NCI-H524 treated with DMSO at 0.1 percent for 48 hours (cell line): ENCODE data around the gene ATXN10.
"Not testable (repeated sequence)": the region's sequence is repeated elsewhere in the genome, so short reads cannot be mapped to it uniquely, and the experiment has no call there.

Experiments
- DNase-seq: peaks from one replicate; lab custom pipeline; 2025; lab: John Stamatoyannopoulos, UW

ATXN10 gene

DNA sequence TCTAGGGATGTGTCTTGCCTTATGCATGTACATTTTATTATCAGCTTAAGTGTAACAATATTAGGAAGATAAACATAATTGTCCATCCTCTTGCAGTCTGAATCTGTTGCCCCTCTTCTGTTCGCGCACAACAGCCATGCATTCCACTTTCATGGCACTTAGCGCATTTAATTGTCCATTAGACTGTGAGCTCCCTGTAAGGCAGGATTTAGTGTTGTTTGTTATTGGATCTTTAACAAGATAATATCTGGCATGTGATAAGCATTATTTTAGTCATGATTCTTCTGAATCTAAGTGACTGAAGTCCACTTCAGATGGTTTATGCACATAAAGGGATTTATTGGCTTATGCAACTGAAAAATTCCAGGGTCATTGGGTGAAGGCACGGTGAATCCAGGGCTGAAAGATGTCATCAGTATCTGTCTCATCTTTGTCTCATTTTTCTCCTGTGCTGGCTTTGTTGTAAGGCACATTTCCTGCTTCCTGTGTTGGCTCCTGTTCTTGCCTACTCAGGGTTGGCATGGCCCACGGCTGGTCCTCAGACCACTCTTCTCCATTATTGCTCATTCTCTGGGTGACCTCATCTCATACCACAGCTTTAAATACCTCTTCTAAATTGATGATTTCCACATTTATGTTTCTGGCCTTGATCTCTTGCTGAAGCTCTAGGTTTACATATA is 37.6 kb downstream of the ATXN10 start:
- DNase-seq = no peak

DNA sequence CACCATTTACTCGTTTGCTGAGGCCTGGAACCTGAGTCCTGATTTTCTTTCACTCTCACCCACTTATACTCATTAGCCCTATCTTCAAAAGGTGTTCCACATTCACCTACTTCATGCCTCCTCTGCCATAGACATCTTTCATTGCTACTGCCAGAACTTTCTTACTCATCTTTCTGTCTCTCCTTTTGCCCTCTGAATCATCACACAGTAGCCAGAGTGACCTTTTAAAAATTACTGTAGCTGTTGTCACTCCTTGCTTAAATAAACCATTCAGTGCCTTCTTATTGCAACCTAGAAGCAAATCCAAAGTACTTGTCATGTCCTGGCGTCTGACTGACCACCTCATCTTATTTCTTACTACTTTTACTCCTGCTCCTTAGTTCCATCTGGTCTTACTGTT is 38.2 kb downstream of the ATXN10 start:
- no peak for DNase-seq

DNA sequence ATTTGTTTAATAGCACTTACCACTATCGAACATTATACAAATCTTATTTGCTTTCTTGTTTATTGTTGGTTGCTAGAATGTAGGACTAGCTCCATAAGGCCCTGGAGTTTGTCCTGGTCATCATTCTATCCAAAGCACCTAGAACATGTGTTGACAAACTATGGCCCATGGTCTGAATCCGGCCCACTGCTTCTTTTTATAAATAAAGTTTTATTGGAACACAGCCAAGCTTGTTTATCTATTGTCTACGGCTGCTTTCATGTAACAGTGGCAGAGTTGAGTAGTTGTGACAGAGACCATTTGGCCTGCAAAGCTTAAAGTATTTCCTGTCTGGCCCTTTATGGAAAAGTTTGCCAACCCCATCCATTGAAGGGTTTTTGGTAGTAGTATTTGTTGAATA is 38.8 kb downstream of the ATXN10 start:
- no peak for DNase-seq

DNA sequence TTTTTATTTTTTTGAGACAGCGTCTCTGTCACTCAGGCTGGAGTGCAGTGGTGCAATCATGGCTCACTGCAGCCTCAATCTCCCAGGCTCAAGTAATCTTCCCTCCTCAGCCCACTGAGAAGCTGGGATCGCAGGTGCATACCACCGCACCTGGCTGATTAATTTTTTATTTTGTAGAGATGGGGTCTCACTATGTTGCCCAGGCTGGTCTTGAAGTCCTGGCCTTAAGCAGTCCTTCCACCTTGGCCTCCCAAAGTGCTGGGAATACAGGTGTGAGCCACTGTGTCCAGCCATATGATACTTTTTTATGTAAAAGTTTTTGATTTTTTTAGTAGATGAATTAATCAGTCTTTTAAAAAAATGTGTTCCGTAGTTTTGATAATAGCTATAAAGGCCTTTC is 42.8 kb downstream of the ATXN10 start:
- DNase-seq = not testable (repeated sequence)

DNA sequence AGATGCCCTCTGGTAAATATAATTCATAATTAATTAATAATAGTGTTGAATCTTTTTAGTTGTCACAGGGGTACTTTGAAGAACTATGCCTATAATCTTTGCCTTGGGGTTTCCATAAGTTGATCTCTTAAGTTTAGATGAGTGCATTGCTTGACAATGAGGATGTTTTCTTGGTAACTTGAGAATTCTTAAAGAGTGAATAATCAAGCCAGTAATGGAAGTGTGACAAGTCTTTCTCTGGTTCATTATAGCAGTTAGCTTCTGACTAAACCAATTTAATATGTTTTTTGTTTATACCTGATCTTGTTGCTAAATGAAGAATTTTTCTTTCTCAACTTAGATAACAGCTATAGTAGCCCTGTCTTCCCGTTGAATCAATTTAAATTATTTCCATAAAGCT is 46.2 kb downstream of the ATXN10 start:
- no peak for DNase-seq

DNA sequence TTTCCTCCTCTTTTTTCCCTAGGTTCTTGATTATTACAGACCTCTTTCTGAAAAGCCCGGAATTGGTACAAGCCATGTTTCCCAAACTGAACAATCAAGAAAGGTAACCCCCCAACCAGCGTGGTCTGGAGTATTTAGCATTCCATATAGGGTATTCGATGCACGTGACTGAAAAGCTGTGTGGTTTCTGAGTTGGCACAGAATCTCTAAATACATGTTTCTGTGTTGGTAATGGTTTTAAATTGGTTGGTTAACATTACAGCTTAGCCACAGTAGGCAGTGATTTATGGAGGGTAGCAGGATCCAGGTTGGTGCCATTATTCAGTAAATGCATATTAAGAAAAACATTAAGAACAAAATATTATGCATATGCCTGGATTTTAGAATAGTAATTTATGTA is 46.8 kb downstream of the ATXN10 start:
- no peak for DNase-seq

DNA sequence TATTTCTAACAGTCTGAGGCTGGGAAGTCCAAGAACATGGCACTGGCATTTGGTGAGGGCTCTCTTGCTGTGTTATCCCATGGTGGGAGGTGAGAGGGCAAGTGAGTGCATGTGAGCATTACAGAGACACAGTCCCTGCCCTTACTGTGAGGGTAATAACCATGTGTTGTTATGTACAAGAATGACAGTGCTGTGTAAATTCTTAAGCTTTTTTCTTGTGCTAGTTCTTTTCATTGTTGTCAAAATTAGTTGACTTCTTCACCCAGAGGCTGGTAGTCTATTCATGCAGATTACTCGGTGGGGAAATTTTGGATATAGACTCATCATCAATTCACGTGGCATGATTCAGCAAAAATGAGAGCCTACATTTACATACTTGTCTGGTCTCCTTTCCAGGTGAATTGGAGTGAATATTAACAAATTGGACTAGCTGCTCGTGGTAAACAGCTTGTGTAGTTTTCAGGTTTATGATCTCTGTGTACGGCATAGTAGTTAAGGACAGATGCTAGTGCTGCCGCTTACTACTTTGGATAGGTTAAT is 49.3 kb downstream of the ATXN10 start:
- no peak for DNase-seq

DNA sequence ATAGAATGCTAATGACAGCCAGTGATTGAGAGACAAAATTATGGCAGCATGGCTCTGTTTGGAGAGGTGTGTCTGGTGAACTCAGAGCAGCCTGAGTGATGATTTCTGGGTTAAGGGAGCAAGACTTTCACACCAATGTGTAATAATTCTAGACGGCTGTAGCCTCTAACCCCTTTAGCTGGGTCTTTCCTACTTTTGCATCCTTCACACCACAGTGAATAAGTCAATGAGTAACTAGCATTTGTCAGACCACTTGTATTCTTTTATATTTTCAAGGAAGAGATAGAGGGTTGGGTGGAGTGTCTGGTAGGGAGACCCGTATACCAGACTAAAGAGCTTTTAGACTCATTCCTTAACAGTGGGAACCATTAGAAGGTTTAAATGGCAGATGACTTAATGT is 50.4 kb downstream of the ATXN10 start:
- no peak for DNase-seq

DNA sequence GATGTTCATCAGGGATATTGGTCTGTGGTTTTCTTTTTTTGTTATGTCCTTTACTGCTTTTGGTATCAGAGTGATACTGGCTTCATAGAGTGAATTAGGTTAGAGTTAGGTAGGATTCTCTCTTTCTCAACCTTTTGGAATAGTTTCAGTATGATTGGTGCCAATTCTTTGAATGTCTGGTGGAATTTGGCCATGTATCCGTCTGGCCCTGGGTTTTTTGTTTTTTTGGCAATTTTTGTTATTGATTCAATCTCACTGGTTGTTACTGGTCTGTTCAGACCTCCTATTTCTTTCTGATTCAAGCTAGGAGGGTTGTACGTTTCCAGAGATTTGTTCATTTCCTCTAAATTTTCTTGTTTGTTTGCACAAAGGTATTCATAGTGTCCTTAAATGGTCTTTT is 54.4 kb downstream of the ATXN10 start:
- no peak for DNase-seq

DNA sequence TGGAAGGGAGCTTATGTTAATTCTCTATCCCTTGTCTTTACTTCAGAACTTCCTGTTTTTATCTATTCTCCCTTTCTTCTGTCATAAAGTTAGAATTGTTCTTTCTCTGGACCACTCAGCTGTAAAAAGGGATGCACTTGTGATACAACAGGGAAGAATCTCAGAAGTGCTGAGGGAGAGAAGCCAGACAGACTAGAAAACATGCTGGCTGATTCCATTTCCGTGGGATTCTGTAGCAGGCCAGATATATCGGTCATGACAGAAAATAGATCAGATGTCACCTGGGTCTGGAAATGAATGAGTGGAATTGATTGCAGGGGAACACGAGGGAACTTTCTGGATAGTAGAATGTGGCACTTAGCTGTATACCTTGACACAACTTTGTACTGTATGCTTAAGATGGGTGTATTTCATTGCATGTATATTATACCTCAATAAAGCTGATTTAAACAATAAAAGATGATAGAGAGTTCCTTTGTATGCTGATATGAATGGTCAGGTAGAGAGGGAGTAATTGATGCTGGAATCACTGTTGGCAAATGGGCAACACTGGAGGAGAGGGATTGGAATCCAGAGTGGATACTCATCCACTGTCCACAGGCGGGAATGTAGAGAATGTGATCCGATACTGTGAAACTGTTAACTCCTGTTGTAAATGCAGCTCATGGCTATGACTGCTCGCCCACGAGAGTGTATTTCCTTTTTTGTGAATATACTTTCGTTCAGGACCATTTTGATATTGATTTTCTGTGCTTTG is 59.6 kb downstream of the ATXN10 start:
- DNase-seq = no peak

DNA sequence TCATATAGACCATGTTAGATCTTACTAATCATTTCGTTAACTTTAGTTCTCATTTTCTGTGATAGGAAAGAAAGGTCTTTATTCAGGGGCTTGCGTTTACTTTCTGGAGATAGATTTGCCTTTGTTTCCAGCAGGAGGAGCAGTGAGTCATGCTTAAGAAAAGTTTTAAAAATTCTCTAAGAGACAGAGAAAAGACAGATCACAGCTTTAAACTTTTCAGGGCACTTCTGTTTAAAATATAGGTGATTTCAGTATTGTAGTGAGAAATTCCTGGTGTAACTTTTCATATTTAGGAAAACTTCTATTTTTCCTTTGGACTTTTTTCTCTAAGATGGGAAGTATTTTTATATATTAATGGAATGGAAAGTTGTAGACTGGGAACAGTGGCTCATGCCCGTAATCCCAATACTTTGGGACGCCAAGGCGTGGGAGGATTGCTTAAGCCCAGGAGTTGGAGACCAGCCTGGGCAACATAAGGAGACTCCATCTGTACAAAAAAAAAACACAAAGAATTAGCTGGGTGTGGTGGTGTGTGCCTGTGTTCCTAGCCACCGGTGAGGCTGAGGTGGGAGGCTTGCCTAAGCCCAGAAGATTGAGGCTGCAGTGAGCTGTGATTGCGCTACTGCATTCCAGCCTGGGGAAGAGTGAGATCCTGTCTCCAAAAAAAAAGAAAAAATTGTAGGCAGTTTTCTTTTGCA is 60.3 kb downstream of the ATXN10 start:
- no peak for DNase-seq

DNA sequence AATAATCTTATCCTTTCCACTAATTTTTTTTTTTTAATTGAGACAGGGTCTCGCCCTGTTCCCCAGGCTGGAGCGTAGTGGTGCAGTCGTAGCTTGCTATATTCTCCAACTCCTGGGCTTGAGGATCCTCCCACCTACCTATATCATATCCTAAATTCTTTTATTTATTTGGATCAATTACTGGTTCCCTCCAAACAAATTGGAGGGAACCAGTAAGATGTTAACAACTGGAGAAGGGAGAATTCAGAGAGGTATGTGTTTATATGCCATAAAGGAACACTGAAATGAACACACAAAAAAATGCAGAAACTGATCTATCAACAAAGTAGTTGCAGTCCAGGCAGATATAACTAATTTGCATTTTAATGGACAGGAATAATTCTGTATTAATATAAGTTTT is 63.6 kb downstream of the ATXN10 start:
- no peak for DNase-seq

DNA sequence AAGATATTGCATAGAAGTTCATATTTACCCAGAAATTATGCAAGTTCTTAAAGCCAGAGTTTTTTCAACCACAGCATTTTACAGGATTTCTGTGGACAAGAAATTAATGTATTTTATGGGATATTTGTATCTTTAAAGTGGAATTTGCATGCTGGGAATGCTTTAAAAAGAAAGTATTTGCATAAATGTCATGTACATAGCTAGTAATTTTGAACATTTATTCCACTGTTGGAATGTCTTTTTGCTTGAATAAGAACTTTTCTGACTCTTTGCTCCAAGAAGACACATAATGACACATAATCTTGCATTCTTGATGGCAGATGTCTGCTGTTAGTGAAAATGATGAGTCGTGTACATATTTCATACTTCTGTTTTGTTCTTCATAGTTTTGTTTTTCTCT is 66.6 kb downstream of the ATXN10 start:
- DNase-seq = no peak

DNA sequence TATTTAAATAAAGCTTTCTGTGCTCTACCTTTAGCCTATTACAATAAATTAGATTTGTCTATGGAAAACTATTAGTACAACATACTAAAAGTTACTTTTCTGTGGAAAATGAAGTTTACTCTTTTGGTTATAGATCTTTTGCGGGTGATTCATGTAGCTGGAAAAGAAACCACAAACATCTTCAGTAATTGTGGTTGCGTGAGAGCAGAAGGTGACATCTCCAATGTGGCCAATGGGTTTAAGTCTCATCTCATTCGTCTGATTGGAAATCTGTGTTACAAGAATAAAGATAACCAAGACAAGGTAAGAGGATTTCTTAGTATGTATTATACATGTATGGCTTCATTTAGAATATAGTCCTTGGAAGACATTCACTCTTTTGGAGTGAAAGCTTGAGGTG is 68.6 kb downstream of the ATXN10 start:
- no peak for DNase-seq

DNA sequence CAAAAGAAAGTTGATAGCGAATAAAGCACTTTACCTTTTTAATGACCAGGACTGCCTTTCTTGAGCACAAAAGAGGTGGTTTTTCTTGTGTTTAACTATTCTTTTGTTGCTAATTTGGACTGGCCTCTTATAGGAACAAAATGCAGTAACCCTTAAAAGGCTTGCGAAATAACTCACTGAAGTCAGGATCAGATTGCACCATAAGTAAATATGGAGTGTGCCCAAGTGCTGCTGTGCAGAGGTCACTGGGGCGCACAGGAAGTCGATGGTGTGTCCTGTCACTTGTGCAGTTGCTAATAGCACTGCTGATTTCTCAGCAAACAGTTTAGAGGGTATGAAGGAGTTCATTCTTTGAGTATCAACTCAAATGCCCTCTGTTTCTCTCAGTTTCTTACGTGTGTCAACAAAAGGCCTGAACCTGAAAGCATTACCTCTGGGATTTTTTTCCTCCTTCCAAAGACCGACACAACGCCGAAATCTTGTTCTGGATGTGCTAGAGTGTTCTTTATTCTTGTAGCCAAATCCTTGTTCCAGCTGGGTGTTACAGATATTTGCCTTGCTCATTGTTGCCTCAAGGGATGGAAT is 71.3 kb downstream of the ATXN10 start:
- DNase-seq = no peak

DNA sequence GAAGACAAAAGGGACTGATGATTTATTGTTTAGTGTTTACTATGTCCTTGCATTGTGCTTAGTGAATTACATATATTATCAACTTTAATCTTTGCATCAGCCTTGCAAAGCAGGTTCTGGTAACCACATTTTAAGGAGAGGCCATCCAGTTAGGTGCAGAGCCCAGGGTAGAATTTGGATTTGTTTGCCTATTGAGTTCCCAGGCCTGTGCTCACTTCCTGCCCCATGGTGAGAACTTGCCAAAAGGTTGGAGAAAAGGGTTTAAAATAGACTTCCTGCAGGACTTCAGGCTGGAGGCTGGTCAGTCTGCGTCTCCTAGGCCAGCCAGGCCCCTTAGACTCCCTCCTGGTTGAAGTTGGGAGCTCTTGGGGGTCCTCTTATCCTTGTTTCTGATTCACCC is 72.1 kb downstream of the ATXN10 start:
- DNase-seq = no peak

DNA sequence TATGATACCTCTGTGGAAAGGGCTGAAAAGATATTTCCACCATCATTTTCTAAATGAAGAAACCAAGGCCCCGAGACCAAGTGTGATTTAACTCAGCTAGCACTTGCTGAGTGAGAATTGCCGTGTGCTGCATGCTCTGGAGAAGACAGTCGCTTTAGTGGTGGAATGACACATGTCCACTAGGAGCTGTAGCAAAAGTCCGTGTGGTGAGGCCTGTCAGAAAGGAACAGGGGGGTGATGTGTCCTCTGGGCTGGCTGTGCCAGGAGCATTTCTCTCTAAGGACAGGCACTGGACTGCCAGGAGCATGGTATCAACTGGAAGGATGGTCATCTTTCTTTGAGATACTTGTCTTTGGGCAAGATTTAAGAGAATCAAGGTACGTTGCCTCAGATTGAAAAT is 72.8 kb downstream of the ATXN10 start:
- no peak for DNase-seq

DNA sequence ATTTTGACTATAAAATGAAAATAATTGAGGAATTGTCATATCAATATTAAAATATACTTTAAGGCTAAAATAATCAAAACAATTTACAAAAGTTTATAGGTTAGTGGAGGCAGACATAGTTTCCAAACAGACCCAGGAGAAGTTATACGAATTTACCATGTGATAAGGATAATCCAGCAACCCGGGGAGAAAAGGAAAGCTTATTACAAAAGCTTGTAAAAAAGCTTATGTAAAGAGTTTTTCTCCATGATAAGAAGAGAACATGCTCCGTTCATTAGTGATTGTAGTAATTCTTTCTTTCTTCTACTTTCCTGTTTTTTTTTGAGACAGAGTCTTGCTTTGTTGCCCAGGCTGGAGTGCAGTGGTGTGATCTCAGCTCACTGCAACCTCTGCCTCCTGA is 79.0 kb downstream of the ATXN10 start:
- no peak for DNase-seq

DNA sequence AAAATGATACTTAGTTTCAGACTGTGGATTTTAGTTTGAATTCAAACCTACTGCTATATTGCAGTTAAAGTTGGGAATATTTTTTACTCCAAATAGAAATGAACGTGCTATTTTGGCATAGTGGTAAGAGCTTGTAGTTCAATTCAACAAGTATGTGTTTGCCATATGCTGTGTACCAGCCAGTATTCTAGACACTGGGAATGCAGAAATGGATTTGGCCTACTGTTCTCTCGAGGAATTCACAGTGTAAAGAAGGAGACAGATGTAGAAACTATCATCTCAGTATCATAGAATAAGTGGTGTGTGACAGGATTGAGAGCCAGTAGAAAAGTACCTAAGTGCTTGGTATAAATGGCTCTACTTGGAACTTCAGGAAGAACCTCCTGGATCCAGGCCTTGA is 80.4 kb downstream of the ATXN10 start:
- DNase-seq = no peak

DNA sequence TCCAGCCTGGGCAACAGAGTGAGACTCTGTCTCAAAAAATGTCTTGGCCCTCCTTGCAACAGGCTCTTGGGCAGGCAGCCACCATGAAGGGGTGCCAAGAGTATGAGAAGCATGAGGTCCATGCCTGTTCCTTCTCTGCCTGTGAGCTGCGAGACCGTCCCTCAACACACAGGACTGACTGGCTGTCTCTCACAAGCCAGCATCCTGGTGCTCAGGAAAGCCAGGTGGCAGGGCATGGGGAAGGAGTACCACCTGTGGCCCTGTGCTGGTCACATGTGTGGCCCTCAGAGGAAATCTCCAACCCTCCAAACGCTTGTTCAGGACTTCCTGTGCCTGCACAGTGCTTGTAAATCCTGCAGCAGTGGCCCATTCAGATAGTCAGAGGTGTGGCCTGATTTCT is 83.2 kb downstream of the ATXN10 start:
- no peak for DNase-seq

DNA sequence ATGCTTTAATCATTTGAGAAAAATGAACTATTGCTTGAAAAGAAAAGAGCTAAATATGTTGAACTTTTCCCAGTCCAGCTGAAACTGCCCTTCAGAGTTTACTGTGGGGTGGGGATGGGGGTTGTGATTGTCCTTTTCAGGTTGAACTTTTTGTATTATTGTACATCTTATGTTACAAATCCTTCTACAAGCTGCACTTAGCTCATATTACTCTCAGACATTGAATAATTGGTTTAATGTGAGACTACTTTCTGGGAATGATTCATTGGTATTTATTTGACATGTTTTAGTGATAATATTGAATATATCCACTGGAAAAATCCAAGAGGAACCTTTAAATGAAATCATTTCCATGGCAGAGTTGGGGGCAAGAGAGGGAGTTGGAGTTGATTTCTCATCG is 84.9 kb downstream of the ATXN10 start:
- DNase-seq = no peak

DNA sequence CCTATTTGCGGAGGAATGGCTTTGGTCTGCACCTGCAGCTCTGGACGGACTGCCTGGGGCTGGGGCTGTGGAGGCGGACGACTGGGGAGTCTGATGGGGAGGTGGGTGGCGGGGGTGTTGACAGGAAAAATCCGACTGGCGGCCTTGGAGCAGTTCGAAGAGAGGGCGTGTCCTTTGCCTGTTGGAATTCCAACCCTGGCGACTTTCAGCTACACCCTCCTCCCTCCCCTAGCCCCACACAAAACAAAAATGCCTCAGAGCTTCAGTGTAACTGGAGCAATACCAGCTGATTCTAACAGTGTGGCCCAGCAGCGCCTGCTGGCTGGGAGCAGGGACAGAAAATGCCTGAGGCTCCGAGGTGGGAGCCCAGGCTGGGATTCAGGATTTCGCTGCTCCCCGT is 85.4 kb downstream of the ATXN10 start:
- DNase-seq = no peak

DNA sequence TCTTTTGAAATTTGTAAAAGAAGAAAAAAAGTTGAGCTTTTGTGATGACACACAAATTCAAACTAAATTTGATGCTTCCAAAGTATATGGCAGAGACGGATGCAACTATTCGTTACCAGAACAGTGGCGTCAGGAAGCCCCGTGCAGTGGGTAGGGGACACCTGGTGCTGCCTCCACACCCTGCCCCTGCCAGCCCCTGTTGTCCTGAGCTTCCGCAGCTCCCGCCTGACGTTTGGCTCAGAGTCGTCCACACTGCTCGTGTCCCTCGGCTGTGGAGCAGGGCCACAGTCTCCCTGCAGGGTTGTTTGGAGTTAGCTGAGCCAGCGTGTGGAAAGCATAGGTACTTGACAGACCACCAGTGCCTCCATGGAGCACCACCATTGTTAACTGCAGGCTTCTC is 86.3 kb downstream of the ATXN10 start:
- no peak for DNase-seq
